ENCODE measurements around the gene LAMA3.

Gene LAMA3

GRCh38 chr18:23855721-23856120 is 166.5 kb downstream of the LAMA3 start:
- no peak for DNase-seq

- DNase-seq, result no peak
Measured at GRCh38 chr18:23856466-23857163, 167.4 kb downstream of the LAMA3 start.

- DNase-seq, result no peak
Measured at GRCh38 chr18:23857164-23857552, 167.9 kb downstream of the LAMA3 start.

DNA sequence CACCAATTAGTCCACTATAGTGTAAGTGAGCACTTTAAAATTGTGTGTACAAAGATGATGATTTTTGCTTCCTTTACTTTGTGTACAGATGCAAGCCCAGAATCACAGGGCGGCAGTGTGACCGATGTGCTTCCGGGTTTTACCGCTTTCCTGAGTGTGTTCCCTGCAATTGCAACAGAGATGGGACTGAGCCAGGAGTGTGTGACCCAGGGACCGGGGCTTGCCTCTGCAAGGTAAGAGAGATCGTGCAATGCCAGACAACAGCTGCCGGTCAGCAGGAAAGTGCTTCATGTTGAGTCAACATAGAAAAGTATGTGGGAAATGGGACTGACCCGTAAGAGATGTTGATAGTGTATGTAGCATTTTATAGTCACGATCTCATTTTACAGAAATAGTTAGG is 168.5 kb downstream of the LAMA3 start:
- no peak for DNase-seq

- no peak for DNase-seq
Measured at GRCh38 chr18:23859466-23860336, 170.4 kb downstream of the LAMA3 start.

DNA sequence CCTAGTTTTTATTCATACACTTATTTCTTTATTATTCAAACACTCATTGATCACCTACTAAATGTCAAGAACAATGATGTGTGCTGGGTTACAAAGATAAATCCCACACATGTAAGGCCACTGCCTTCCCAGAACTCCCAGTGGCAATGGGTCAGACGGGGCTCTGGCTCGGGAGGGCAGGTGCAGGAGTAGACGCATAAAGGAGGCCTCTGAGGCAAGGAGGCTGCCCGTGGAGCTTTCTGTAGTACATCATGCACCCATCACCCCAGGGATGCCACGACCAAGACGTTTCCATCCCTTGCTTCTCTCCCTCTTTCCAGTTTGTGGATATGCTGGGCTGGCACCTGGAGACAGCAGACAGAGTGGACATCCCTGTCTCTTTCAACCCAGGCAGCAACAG is 172.1 kb downstream of the LAMA3 start:
- no peak for DNase-seq

- DNase-seq, result peak; percentile 24
Measured at GRCh38 chr18:23861805-23862470, 172.7 kb downstream of the LAMA3 start.

GRCh38 chr18:23864624-23865023 is 175.4 kb downstream of the LAMA3 start:
- DNase-seq, result peak; percentile 62

DNA sequence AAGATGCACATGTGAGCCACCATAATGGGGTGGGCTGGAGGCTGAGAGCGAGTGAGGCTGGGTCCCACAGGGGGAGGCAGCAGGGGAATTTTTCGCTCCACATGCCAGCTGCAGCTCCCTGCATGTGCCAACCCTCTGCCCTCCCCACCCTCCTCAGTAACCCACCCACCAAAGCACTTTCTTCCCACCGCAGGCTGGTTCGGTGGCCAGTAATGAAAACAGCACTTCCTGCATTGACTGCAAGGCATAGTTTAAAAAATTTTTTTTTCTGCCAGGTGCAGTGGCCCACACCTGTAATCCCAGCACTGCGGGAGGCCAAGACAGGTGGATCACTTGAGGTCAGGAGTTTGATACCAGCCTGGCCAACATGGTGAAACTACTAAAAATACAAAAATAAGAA is 177.8 kb downstream of the LAMA3 start:
- no peak for DNase-seq

- no peak for DNase-seq
Measured at GRCh38 chr18:23868136-23868785, 179.0 kb downstream of the LAMA3 start.

DNA sequence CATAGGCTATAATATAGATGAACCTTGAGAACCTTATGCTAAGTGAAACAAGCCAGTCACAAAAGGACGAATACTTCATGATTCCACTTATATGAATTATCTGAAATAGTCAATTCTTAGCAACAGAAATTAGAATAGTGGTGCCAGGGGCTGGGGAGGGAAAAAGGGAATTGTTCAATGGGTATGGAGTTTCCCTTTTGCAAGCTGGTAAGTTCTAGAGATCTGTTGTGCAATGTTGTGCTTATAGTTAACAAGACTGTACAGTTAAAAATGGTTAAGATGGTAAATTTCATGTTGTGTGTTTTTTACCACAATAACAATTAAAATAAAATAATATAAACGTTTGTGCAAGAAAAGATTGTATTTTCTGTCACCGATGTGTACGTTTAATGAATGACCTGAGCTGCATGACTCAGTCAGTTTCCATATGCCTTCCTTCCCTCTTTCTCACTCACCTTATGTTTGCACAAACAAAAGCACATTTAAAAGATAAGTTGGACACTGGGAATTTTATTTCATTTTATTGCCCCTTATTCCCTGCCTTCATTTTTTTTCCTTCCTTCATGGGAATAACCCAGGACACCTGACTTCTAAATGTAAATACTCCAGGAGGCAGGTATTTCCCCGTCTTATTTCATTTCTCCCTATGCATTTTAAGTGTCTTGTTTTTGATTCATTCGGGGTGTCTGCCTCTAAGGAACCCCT is 181.6 kb downstream of the LAMA3 start:
- DNase-seq, result no peak

DNA sequence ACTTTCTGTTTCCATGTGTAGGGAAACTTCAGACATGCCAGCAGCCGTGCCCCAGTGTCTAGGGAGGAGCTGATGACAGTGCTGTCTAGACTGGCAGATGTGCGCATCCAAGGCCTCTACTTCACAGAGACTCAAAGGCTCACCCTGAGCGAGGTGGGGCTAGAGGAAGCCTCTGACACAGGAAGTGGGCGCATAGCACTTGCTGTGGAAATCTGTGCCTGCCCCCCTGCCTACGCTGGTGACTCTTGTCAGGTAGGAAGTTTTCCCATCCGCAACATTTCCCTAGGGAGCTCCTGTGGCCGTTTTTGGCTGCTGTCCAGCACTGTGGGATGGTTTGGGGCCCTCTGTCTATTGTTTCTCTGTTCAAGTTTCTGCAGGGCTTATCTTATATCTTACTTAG is 182.2 kb downstream of the LAMA3 start:
- peak; percentile 29 for DNase-seq

GRCh38 chr18:23872701-23873550 is 183.7 kb downstream of the LAMA3 start:
- DNase-seq, result no peak

- DNase-seq, result no peak
Measured at GRCh38 chr18:23875966-23876895, 187.0 kb downstream of the LAMA3 start.

DNA sequence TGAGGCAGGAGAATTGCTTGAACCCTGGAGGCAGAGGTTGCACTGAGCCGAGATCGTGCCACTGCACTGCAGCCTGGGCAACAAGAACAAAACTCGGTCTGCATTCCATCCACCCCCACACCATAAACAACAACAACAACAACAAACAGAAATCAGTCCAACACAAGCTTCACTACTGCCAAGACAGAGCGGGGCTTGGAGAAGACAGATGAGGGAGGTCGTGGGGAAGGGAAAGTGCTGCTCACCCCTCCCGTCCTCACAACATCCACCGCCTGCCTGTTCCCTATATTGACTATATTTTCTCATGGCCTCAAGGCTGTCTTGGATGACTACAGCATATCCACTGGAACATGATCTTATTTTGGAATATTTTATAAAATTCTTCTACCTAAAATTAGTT is 187.7 kb downstream of the LAMA3 start:
- DNase-seq, result no peak

DNA sequence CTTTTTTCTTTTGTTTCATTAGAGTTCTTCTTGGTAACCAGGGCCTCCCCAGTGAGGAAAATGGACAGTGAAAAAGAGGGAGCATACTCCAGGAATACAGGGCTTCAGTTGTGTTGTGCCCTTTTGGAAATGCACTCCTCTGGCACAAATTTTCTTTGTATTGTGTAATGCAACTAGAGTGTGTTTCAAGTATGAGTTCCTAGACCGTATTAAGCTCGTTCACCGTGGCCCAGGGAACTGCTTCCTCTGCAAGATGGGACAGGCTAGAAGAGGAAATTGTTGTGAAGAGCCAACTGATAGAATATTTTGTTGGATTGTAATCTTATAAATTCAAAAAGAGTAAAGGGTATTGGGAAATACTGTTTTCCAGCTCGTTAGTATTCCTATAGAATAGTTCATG is 188.1 kb downstream of the LAMA3 start:
- no peak for DNase-seq

DNA sequence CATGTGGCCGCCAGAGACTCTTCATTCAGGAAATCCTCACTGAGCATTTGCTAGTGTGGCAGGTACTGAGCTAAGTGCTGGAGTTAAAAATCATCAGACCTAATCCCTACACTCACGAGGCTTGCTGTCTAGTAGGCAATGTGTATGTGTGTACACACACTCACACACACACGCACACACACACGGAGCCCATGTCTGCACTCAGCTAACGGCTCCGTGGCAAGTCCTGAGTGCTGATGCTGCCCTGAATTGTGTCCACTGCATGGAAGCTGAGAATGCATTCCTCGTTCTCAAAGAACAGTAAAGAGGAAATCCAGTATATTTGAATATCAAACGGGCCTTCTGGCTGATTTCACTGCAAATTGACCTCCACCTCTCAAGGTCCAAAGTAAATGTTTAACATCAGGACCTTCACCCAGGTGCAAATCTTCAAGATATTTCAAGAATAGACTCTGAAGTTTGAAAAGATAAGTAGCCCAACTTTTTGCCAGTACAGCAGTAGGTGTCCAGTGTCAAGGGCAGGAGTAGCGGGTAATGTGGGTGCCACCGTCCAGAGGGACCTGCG is 189.2 kb downstream of the LAMA3 start:
- DNase-seq, result no peak

DNA sequence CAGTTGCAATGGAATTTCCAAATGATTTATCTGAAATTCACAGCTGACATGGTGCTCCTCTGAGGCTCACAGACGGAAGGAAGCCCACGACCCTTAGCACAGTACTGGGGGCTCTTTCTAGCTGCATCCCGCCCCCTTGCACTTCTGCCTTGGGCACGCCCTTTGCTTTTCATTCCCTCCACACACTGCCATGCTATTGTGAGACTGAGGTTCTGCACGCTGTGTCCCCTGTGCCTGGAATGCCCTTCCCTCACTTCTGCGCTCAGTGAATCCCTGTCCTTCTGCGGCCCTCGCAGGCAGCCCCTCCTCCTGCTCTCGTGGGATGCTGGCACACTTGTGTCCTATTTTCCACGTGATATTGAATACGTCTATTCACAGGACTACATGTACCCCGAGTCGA is 189.9 kb downstream of the LAMA3 start:
- DNase-seq, result no peak

DNA sequence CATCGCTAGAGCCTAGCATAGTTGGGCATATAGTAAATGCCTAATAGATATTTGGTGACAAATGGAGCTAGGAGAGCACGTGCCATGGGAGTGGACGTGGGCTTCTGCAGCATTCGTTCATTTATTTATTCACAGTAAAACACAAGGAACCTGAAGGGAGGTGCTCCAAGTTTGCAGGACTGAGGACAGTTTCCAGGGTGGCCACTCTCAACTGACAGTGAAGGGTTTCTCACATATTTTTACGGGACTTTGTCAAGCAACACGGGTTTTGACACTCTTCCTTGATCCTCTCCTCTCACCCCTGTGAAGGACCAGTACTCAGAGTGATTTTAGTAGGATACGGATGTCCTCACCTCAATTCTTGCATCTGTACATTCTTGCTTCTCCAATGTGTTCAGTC is 190.3 kb downstream of the LAMA3 start:
- no peak for DNase-seq

DNA sequence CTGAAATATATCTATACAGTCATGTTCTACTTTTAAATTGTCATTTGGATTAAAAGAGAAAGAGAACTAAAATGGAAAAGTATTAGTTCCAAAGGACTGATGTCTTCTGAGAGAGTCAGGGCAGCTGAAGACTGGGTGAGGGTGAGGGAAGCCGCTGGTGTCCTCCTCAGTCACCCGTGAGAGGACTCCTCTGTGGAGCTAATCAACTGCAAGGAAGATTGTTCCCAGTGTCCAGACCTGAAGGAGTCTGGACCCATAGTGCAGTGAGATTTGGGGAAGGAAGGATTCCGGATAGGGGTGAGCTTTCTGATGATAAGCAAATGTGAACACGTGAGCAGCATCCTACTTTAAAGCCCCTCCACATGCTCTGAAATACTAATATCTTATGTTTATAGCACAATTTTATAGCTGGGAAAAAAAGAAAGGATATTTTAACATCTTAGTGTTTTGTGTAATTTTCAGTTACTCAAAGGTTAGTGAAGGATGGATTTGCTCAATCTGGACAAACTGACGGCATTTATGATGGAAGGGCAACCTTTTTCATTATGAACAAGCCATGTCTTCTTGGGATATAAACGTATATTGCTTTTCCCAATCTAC is 190.8 kb downstream of the LAMA3 start:
- DNase-seq, result no peak
